ENCODE results near the gene DCP2. TPM values are rescaled to one million over a fixed set of nuclear protein-coding genes. Genes with fewer than 3 reads are reported as not detected.

The DCP2 gene
- total and polyA plus RNA-seq, 2 donors from 2014 or later, result 6.9 to 43.0 TPM

DNA sequence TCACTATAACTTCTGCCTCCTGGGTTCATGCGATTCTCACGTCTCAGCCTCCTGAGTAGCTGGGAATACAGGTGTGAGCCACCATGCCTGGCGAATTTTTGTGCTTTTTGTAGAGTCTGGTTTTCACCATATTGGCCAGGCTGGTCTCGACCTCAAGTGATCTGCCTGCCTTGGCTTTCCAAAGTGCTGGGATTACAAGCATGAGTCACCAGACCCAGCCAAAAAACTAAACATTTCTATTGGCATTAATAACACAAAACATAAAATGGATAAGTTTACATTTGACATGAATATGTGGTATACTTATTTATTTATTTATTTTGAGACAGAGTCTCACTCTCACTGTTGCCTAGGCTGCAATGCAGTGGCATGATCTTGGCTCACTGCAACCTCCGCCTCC, 40.9 kb upstream of the DCP2 start:
- Histone ChIP-seq H3K27me3 (ENCODE audit: control insufficient read depth, insufficient read depth, low read length) (no peaks in the 10 kb centered on the region), H3K27ac (ENCODE audit: low read depth in 2 of 2, low read length in 2 of 2) (no peak overlapping the region), H3K9me3 (ENCODE audit: control insufficient read depth in 2 of 3, insufficient read depth in 1 of 3, low read length in 3 of 3) (no peaks in the 10 kb centered on the region), H3K4me1 (ENCODE audit: control insufficient read depth in 2 of 3, insufficient read depth in 2 of 3, low read depth in 1 of 3, low read length in 3 of 3) (no peaks in the 10 kb centered on the region), H3K36me3 (ENCODE audit: control insufficient read depth in 2 of 3, insufficient read depth in 3 of 3, low read length in 3 of 3) (no peaks in the 10 kb centered on the region), H3K4me3 (ENCODE audit: low read length in 3 of 3) (no peak overlapping the region), H3K9ac (ENCODE audit: low read length in 3 of 3) (no peak overlapping the region)
- intact Hi-C loops (cut with DNase I), result no loop called here
- DNase-seq, result no peak
- FAIRE-seq, result no peak
- no peak for TF ChIP-seq CTCF (IDR thresholded peaks at IDR 0.05; ENCODE audit: borderline replicate concordance, extremely low read depth, insufficient read depth)

GRCh38 chr5:112938286-112938685, 38.3 kb upstream of the DCP2 start:
- FAIRE-seq, result no peak

DNA sequence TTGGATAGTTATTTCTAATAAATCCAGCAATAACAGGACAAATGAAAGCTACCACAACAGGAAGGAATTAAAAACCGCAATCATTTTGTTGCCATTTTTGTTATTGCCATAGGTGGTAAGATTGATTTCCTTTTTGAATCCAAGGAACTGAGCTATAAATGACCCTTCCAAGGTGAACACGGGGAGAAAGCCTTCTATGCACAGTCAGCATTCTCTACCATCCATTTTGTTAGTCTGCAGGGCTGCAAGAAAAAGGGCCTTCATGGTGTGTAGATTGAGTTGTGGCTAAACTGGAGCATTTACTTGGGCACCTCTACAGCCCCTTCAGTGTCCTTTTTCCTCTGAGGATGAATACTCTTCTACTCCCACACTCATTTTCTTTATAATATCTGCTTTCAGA, 35.9 kb upstream of the DCP2 start:
- intact Hi-C loops (cut with DNase I), result no loop called here

More at GRCh38 chr5:112938286-112938685, 38.3 kb upstream of the DCP2 start:
- Histone ChIP-seq H3K9me3 (ENCODE audit: control insufficient read depth in 2 of 3, insufficient read depth in 1 of 3, low read length in 3 of 3) (no peaks in the 10 kb centered on the region), H3K4me1 (ENCODE audit: control insufficient read depth in 2 of 3, insufficient read depth in 2 of 3, low read depth in 1 of 3, low read length in 3 of 3) (no peaks in the 10 kb centered on the region), H3K4me3 (ENCODE audit: low read length in 3 of 3) (no peak overlapping the region), H3K9ac (ENCODE audit: low read length in 3 of 3) (no peak overlapping the region), H3K27me3 (ENCODE audit: control insufficient read depth, insufficient read depth, low read length) (no peaks in the 10 kb centered on the region), H3K36me3 (ENCODE audit: control insufficient read depth in 2 of 3, insufficient read depth in 3 of 3, low read length in 3 of 3) (no peaks in the 10 kb centered on the region), H3K27ac (ENCODE audit: low read depth in 2 of 2, low read length in 2 of 2) (no peak overlapping the region)
- peak in 1 of 5 donors; percentile 16 for DNase-seq
- TF ChIP-seq CTCF (IDR thresholded peaks at IDR 0.05; ENCODE audit: borderline replicate concordance, extremely low read depth, insufficient read depth), result no peak
- intact Hi-C loops (cut with DNase I), result no loop called here

More for the DNA sequence above, 35.9 kb upstream of the DCP2 start:
- H3K9ac ChIP-seq (ENCODE audit: low read length in 3 of 3), result no peak overlapping the region
- no peak for TF ChIP-seq CTCF (IDR thresholded peaks at IDR 0.05; ENCODE audit: borderline replicate concordance, extremely low read depth, insufficient read depth)
- no peak overlapping the region for H3K27ac ChIP-seq (ENCODE audit: low read depth in 2 of 2, low read length in 2 of 2)
- FAIRE-seq (no peak), DNase-seq (no peak)
- H3K36me3 ChIP-seq (ENCODE audit: control insufficient read depth in 2 of 3, insufficient read depth in 3 of 3, low read length in 3 of 3), result no peaks in the 10 kb centered on the region
- H3K4me1 ChIP-seq (ENCODE audit: control insufficient read depth in 2 of 3, insufficient read depth in 2 of 3, low read depth in 1 of 3, low read length in 3 of 3), result no peaks in the 10 kb centered on the region
- H3K9me3 ChIP-seq (ENCODE audit: control insufficient read depth in 2 of 3, insufficient read depth in 1 of 3, low read length in 3 of 3), result no peaks in the 10 kb centered on the region
- no peak overlapping the region for H3K4me3 ChIP-seq (ENCODE audit: low read length in 3 of 3)
- H3K27me3 ChIP-seq (ENCODE audit: control insufficient read depth, insufficient read depth, low read length), result no peaks in the 10 kb centered on the region

All from kidney (tissue), 14 donors.